ENCODE results near the gene OR13C9. TPM values are rescaled to one million over a fixed set of nuclear protein-coding genes. Genes with fewer than 3 reads are reported as not detected.

The OR13C9 gene, protein sequence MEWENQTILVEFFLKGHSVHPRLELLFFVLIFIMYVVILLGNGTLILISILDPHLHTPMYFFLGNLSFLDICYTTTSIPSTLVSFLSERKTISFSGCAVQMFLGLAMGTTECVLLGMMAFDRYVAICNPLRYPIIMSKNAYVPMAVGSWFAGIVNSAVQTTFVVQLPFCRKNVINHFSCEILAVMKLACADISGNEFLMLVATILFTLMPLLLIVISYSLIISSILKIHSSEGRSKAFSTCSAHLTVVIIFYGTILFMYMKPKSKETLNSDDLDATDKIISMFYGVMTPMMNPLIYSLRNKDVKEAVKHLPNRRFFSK
- total RNA-seq, result not detected

DNA sequence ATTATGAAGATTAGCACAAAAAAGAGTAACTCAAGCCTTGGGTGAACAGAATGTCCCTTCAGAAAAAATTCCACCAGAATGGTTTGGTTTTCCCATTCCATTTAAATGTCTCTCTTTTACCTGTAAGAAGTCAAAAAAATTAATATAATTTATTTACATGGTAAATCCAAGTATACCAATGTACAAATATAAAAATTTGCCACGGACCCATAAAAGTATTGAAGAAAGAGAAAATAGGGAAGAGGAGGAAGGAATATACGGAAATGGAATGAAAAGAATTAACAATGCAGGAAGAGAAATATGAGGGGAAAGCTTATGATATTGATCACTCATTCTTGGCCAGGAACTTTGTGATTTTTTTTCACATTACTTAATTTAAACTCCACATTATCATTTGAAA is at the start of gene OR13C9:
TSS of gene OR13C9 (minus strand) at position 101 of the 400 bp plus-strand sequence. CDS start at position 101, 0 bp downstream.

DNA sequence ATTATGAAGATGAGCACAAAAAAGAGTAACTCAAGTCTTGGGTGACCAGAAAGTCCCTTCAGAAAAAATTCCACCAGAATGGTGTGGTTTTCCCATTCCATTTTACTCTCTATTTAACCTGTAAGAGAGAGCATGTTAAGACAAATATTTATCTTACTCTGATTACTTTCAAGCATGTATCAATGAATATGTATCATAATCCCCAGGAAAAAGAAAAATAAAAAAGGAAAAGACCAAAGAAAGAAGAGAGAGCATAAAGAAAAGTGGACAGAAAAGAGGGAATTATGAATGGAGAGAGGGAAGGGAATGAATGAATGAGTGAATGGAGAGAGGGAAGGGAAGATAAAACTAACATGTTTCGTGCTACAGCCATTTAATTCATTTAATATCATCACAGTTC is 12.5 kb downstream of the OR13C9 start, which contains the start of gene OR13C2:
TSS of gene OR13C2 (minus strand) at position 101 of the 400 bp plus-strand sequence. CDS start at position 101, 0 bp downstream.

DNA sequence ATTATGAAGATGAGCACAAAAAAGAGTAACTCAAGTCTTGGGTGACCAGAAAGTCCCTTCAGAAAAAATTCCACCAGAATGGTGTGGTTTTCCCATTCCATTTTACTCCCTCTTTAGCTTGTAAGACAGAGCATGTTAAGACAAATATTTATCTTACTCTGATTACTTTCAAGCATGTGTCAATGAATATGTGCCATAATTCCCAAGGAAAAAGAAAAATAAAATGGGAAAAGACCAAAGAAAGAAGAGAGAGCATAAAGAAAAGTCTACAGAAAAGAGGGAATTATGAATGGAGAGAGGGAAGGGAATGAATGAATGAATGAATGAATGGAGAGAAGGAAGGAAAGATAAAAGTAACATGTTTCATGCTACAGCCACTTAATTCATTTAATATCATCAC is 18.7 kb downstream of the OR13C9 start, which contains the start of gene OR13C5:
TSS of gene OR13C5 (minus strand) at position 101 of the 400 bp plus-strand sequence. CDS start at position 101, 0 bp downstream.

DNA sequence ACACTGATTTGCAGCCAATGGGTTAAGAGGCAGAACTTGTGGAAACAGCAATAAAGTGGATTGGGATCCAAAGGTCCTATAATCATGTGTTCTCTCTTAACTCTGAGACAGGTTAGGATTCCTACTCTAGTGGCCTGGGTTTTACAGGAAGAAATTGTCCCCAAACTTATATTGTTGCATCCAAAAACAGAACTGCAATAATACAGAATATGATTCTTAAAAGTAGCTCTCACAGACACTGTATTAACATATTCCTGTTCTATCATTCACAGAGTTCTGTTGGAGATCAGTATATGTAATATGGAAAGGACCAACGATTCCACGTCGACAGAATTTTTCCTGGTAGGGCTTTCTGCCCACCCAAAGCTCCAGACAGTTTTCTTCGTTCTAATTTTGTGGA is 49.1 kb downstream of the OR13C9 start, which contains the start of gene OR13C8:
TSS of gene OR13C8 (plus strand) at position 301 of the 400 bp plus-strand sequence. CDS start at position 301, 0 bp downstream.

Other genes with a start within 250 kb of the OR13C9 start
- not detected for gene OR13F1, start 113.9 kb downstream of the OR13C9 start, total RNA-seq
- gene OR13C4, start 91.0 kb downstream of the OR13C9 start, total RNA-seq, result not detected
- gene OR13C3, start 81.3 kb downstream of the OR13C9 start, total RNA-seq, result not detected
- not detected for gene OR13C8, start 49.0 kb downstream of the OR13C9 start, total RNA-seq
- gene OR13C5, start 18.8 kb downstream of the OR13C9 start, total RNA-seq, result not detected
- not detected for gene OR13C2, start 12.6 kb downstream of the OR13C9 start, total RNA-seq
- gene OR13D1, start 76.3 kb upstream of the OR13C9 start, total RNA-seq, result not detected
- 10 to 100 TPM; 19.7 to 21.1 TPM for gene NIPSNAP3A, start 129.5 kb upstream of the OR13C9 start, total RNA-seq
- under 1 TPM; 0.67 to 0.68 TPM for gene NIPSNAP3B, start 145.9 kb upstream of the OR13C9 start, total RNA-seq

Data from activated naive CD4-positive, alpha-beta T cell treated with anti-CD3 and anti-CD28 coated beads, Interleukin-2, amount 10 ng/mL, durations not matched to agents 5 hours and 36 hours (primary cell).